HFF-Myc (cell line): Measurements from ENCODE around the gene TMEM222.
A peak's percentile ranks its signal among the peaks of the same experiment; 100 is the strongest.

Experiments used
- DNase-seq: peaks from one replicate; pipeline ENCODE4 v3.0.0-alpha.2; 2011; ENCODE audit warnings: low read depth; ENCODE audit errors: extremely low read depth
- H3K4me3 ChIP-seq: replicated peaks from 2 replicates; pipeline ENCODE4 v1.5.1; 2011; ENCODE audit warnings: low read depth, mild to moderate bottlenecking, control low read depth, low read length
- CTCF ChIP-seq: IDR thresholded peaks from 2 replicates; pipeline ENCODE4 v1.5.1; 2012; ENCODE audit warnings: mild to moderate bottlenecking, low read depth, low read length, control low read depth; ENCODE audit errors: missing control alignments

TMEM222 gene

DNA sequence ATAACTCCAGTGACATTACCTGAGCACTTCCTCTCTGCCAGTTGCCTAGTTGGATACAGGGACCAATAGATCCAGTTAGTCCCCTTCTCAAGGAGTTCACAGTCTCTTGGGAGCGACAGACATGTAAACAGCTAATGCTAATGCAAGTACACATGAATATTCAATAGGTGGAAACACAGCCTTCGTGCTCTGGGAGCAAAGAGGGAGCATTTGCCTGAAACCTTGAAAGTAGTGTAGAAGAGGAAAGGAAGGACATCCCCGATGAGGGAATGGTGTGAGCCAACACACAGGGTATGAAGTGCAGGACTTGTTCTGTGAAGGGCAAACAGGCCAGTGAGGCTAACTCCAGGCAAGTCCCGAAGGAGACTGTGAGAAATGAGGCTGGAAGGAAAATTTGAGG is 3.8 kb upstream of the TMEM222 start:
- no peak for DNase-seq
- no peak for TF ChIP-seq CTCF
- H3K4me3 ChIP-seq: no peak overlapping the region

- H3K4me3 ChIP-seq: no peak overlapping the region
- no peak for TF ChIP-seq CTCF
- DNase-seq: no peak
Observed at GRCh38 chr1:27318596-27318995, 3.4 kb upstream of the TMEM222 start.

- peak overlapping the region; percentile 99 for H3K4me3 ChIP-seq
- no peak for TF ChIP-seq CTCF
- DNase-seq: no peak
Observed at GRCh38 chr1:27322569-27323240, 742 bp downstream of the TMEM222 start.

DNA sequence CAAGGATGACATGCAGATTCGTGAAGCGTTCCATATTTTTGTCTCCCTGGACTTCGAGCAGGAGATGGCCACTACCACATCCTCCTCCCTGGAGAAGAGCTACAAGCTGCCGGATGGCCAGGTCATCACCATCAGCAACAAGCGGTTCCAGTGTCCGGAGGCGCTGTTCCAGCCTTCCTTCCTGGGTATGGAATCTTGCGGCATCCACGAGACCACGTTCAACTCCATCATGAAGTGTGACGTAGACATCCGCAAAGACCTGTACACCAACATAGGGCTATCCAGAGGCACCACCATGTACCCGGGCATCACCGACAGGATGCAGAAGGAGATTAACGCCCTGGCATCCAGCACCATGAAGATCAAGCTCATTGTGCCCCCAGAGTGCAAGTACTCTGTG is 3.3 kb downstream of the TMEM222 start:
- no peak for DNase-seq
- H3K4me3 ChIP-seq: no peak overlapping the region
- no peak for TF ChIP-seq CTCF

GRCh38 chr1:27327964-27328363 is 6.0 kb downstream of the TMEM222 start:
- no peak overlapping the region for H3K4me3 ChIP-seq
- no peak for TF ChIP-seq CTCF
- no peak for DNase-seq

DNA sequence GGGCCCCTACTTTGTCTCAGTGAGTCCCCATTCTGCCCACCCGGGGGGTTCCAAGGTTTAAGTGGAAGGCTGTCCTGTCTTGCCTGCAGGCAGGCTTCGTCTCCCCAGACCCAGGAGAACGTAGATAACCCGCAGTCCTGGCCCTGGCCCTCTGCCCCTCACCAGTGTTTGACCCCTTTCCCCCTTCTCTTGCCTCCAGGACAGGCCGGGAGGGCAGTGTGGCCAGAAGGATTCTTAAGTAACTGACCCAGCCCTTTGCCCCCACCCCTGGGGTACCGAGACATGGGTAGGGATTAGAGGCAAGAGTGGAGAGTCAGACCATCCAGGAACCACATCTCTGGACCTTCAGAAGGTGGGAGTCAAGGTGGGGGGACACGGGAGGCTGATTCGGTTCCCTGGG is 8.8 kb downstream of the TMEM222 start:
- H3K4me3 ChIP-seq: no peak overlapping the region
- TF ChIP-seq CTCF: no peak
- DNase-seq: no peak

GRCh38 chr1:27331426-27331825 is 9.5 kb downstream of the TMEM222 start:
- H3K4me3 ChIP-seq: no peak overlapping the region
- no peak for DNase-seq
- TF ChIP-seq CTCF: no peak
